T-helper 1 cell treated with Interleukin-12 subunit alpha and Interleukin-12 subunit beta and Interleukin-4 antibody, amounts not matched to agents 30 ng/mL and 1 ng/mL, for 36 hours (primary cell): ENCODE measurements around the gene DHX35. TPM values are rescaled to one million over a fixed set of nuclear protein-coding genes. Genes with fewer than 3 reads are reported as not detected.

ENCODE experiments used
- intact Hi-C: fragments of 100-400 bp; cut with micrococcal nuclease; formaldehyde crosslinking; loops from one replicate; pipeline ENCODE4 v1.15.1; 2024
- total RNA-seq: library from RNA; stranded (reverse); gene quantifications from 2 replicates; pipeline ENCODE4 v1.2.3, GENCODE V29; 2022

Gene DHX35
- total RNA-seq, 1 donor from 2014 or later = 9.8 TPM

GRCh38 chr20:39016506-39016905 is 54.4 kb downstream of the DHX35 start:
- intact Hi-C loops = no loop called here

- intact Hi-C loops = no loop called here
These were observed 56.9 kb downstream of the DHX35 start for GRCh38 chr20:39019027-39019426.

- intact Hi-C loops = loop anchor here (2.0 kb wide), 2 partner anchors 21 to 57 kb away; partner anchors contain the start of gene DHX35
These were observed 57.7 kb downstream of the DHX35 start for GRCh38 chr20:39019805-39020325.

- intact Hi-C loops = loop anchor here (2.0 kb wide), 2 partner anchors 23 to 59 kb away; partner anchors contain the start of gene DHX35
These were observed 59.6 kb downstream of the DHX35 start for GRCh38 chr20:39021748-39022147.

- intact Hi-C loops = no loop called here
These were observed 63.7 kb downstream of the DHX35 start for GRCh38 chr20:39025883-39026282.

GRCh38 chr20:39029364-39029763 is 67.2 kb downstream of the DHX35 start:
- intact Hi-C loops = no loop called here

GRCh38 chr20:39032997-39033396 is 70.9 kb downstream of the DHX35 start:
- intact Hi-C loops = no loop called here

GRCh38 chr20:39036011-39036410 is 73.9 kb downstream of the DHX35 start:
- intact Hi-C loops = no loop called here

- intact Hi-C loops = no loop called here
These were observed 74.7 kb downstream of the DHX35 start for GRCh38 chr20:39036851-39037250.

GRCh38 chr20:39038047-39038446 is 75.9 kb downstream of the DHX35 start:
- intact Hi-C loops = no loop called here

- intact Hi-C loops = no loop called here
These were observed 76.4 kb downstream of the DHX35 start for GRCh38 chr20:39038495-39038894.

GRCh38 chr20:39039261-39039660 is 77.1 kb downstream of the DHX35 start:
- intact Hi-C loops = no loop called here

GRCh38 chr20:39040116-39040515 is 78.0 kb downstream of the DHX35 start:
- intact Hi-C loops = no loop called here

GRCh38 chr20:39041067-39041466 is 78.9 kb downstream of the DHX35 start:
- intact Hi-C loops = no loop called here

- intact Hi-C loops = no loop called here
These were observed 80.4 kb downstream of the DHX35 start for GRCh38 chr20:39042279-39043150.

GRCh38 chr20:39044501-39044900 is 82.4 kb downstream of the DHX35 start:
- intact Hi-C loops = no loop called here

- intact Hi-C loops = loop anchor here (5.0 kb wide), 2 partner anchors 318 to 413 kb away; no protein-coding TSS in a partner anchor
These were observed 83.5 kb downstream of the DHX35 start for GRCh38 chr20:39045676-39046075.

- intact Hi-C loops = loop anchor here (5.0 kb wide), 2 partner anchors 320 to 415 kb away; no protein-coding TSS in a partner anchor
These were observed 85.4 kb downstream of the DHX35 start for GRCh38 chr20:39047417-39047985.

GRCh38 chr20:39048000-39048696 is 86.0 kb downstream of the DHX35 start:
- intact Hi-C loops = loop anchor here (1.0 to 5.0 kb wide), 6 partner anchors 86 to 416 kb away; partner anchors contain the start of genes ACTR5, DHX35 and FAM83D

- intact Hi-C loops = loop anchor here (2.0 to 5.0 kb wide), 3 partner anchors 300 to 417 kb away; partner anchors contain the start of gene ACTR5
These were observed 87.0 kb downstream of the DHX35 start for GRCh38 chr20:39049148-39049547.
